HG03175 (cell line): ENCODE measurements around the gene MRPL24.

Experiments used
- ATAC-seq: cut with Tn5 transposase; IDR thresholded peaks from one replicate; pipeline ENCODE4 v1.9.1; 2021; ENCODE audit warnings: mild to moderate bottlenecking, moderate library complexity; ENCODE audit not compliant: unreplicated experiment

Gene MRPL24

DNA sequence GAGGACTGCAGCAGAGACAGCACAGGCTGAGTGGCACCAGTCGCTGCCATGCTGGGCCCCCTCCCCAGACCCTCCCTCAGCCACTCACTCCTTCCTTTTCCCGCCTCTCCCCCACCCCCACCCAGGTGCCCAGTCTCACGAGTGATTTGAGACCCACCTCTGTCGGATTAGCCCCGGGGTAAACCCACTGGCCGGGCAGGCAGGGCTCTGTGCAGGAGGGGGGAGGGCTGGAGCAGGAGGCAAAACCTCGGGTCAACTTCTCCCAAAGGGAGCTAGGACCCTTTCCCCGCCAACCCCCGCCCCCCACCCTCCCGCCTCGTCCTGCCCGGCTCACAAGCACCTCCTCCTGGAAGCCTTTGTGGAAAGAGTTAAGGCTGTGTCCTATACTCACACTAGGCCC, 3.5 kb upstream of the MRPL24 start:
- ATAC-seq = no peak

DNA sequence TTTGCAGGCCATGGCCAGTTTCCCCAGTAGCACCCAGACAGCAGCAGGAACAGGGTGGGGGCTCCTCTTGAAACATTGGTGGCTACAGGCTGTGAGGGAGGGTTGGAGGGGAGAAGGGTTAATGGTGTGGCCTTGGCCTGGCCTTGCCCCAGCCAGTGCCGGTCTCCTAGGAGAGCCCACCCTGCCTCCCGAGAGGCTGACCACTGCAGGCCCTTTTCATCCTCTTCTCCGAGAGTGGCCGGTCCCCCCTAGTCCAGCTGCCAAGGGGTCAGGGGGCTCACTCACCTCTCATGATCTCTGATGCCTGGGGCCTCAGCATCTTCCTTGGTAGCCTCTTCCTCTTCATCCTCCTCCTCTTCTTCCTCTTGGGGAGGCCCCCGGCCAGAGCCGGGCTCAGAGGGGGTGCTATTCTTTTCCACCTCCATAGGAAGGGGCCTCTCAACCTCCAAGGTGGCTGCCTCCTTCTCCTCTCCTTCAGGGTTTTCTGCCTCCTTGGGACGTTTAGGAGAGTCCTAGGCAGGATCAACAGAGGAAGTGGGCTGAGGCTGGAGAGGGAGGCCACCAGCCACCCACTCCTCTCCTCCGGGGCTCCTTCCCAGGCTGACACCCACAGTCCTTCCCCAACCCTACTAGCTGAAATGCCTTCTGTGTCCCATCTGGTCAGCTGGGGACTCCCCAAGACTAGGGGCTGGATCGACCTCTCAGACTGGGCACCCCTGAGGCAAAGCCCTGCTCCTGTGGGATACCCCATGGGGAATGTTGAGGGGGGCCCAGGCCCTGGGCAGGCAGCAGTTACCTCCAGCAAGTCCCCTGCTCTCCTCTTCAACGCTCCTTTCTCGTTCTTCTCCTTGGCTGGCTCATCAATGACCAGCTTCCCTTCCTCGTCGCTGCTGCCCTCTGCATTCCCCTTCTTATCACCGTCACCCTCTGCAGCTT, 2.7 kb upstream of the MRPL24 start:
- no peak for ATAC-seq

DNA sequence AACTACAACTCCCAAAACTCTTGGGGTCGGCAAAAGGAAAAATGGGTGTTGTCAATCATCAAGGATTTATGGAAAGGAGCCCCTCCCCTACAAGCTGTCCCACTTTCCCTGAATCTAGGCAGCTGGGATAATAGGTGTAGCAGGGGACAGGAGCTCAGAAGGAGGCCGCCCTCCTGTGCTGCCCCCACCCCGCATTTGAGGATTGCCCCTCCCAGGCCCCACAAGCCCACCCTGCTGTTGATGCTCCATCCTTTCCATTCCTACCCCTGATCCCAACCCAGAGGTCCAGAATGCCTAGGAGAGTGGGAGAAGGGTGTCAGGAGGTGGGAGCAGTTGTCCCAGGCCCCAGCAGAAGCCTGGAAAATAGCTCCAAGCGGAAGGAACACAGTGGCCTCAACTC, 1.9 kb upstream of the MRPL24 start:
- ATAC-seq = no peak

DNA sequence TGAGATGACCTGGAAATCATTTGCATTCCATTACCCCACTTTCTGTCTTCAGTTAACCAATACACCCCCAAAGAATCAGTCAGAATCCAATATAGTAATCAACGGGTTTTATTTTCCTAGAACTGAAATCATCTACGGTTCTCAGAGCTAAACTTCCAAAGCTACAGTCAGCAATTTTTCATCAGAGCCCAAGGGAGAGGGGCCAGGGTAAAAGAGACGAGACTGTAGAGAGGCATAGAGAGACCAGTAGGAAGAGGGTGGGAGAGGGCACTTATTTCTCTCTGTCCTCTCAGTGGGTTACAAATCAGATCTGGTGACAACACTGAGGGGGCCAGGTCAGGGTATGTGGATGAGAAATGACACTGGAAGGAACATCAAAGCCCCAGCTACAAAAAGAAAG, 1.1 kb upstream of the MRPL24 start:
- ATAC-seq = no peak

DNA sequence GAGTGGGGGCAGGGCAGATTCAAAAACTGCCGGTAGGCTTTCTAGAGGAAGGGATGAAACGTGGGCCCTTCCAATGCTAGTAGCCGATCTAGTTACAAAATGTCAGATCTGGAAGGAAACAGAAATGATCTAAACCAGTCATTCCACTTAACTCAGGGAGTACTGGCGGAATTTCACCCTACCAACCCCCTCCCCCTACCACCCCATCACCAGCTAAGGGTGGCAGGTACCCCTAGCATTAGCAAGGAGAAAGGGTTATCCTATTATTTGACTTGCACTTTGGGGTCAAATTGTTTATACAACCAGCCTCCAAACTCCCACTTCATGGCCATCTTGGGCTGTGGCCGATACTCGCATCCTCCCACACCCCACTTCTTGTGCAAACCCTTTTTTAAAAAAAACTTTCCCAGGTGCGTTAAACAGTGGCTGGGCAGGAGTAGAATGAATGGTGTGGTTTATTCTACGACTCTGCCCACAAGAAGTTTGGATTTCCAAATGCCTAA, 644 bp upstream of the MRPL24 start:
- ATAC-seq = no peak

DNA sequence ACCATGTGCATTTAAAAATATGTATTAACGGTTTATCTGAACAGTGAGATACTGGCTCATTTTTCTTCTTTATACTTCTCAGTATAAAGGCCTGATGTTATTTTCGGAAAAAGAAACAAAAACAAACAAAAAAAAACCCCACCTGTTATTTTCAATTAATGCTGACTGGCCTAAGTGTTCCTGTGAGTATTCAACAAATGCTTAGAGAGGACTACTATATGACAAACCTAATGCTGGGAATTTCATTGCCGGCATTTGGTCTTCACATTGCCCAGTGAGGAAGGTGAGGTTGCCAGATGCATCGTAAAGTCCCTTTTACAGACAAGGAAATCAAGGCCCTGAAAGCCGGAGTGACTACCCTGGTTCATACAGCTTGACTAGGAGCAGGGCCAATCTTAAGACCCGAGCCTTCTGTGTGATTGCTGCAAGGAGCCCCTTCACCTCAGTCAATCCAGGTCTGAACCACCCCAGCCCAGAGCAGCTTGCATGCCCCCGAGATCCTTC, 599 bp downstream of the MRPL24 start:
- ATAC-seq = no peak

DNA sequence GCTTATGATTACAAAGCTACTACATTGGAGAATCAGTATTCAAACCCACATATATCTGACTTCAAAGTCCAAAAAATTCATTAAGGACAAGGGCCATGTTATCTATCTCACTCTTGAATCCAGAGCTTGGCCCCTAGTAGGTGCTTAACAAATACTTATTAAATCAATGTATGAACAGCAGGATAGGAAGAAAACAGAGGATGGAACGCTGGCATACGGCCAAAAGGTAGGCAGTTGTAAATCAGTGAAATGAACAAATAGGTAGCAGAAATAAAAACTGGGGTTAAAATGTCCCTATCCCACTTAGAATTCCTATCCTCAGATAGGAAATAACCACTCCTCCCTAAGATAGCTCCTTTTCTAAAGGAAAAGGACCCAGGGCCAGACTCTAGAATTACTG, 2.0 kb downstream of the MRPL24 start:
- ATAC-seq = no peak

DNA sequence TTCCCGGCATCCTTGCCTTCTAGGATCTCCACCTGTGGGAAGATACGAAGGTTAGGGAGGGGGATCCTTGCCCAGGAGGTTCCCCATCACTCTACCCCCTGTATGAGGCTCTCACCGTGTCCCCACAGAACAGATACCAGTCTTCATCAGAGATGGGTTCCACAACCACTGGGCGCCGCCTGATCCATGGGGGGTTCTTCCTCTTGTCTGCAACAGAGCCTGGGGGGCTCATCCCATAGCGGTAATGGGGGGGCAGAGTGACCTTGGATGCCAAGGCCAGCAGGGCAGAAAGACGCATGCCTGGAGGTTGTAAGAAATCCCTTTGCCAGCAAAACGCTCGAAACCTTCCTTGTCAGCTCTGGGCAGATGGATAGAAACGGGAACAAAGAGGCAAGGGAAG, 2.5 kb downstream of the MRPL24 start:
- no peak for ATAC-seq

DNA sequence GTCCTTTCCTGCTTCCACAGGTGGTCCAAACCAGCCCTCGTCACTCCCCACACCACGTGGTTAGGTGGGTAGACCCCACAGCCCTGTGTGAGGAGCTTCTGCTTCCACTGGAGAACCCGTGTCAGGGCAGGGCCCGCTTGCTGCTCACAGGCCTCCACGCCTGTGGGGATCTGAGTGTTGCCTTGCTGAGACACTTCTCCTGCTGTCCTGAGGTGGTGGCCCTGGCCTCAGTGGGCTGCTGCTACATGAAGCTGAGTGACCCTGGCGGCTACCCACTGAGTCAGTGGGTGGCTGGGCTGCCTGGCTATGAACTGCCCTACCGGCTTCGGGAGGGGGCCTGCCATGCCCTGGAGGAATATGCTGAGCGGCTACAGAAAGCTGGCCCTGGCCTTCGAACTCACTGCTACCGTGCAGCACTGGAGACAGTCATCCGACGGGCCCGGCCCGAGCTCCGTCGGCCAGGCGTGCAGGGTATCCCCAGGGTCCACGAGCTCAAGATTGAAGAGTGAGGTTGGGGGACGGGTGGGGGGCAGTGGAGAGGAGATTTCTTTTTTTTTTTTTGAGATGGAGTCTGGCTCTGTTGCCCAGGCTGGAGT, 6.8 kb downstream of the MRPL24 start:
- ATAC-seq = no peak

DNA sequence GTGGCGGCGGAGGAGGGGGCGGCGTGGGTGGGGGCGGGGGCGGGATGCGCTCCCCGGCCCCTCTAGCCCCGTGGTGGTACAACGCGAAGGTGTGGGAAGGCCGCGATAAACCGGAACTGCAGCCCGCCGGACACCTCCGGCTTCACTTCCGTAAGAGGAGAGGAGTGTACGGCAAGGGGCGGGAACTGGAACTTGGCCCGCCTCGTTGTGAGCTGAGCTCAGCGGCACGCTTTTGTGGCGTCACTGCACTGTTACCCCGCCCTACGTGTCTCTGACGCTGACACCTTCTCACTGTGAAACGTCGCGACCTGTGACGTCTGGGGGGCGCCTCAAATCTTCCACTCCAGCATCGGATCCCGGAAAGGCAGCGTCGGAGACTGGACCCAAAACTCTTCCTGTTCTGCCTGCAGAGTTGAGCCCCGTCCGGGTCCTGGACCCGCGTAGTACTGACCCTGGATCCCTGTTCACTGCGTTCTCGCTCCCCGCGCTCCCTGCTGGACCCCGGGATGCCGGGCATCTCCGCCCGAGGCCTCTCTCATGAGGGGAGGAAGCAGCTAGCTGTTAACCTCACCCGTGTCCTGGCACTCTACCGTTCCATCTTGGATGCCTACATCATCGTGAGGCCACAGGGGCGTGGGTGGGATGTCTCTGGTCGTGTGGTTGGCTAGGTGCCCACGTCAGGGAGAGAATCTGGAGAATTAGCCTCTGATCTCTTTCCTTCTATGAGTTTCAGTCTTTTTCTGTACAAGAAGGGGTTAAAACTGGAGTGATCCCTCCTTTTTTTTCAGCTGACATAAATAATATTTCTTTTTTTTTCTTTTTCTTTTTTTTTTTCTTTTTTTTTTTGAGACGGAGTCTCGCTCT, 12.1 kb downstream of the MRPL24 start, which contains the start of gene ISG20L2:
Gene ISG20L2 (minus strand): TSS at position 168 of the 864 bp plus-strand sequence. CDS start 1,114 bp downstream, outside the sequence.
- ATAC-seq = peak; percentile 90

DNA sequence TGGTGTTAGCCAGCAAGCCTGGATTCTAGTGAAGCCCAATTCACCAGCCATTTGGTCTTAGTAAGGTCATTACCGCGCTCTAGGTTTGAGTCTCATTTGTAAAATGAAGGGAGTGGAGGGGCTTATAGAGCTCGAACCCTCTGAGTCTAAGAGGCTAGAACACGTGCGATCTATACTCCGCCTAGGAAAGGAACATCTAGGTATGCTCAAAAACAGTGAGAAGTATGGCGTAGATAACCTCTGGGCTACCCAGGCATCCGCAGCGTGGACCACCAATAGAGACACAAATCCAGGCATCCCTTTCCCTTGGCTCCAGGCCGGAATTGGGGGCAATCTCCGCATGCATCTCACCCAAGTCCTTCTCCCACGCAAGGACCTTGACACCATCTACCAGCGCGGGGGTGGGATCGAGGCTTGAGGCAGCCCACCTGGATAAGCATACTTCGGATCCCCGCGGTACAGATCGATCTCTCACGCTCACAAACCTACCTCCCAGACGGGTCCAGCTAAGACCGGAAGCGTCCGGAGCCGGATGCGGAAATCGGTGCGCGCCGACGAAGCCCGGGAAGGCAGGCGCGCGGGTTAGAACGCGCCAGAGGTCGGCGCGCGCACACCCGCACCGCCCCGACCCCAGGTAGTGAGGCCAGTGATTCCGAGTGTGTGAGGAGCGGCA, 12.8 kb downstream of the MRPL24 start, which contains the start of gene METTL25B:
Gene METTL25B (plus strand): TSS at position 544 of the 673 bp plus-strand sequence. CDS start 636 bp downstream, outside the sequence.
- ATAC-seq = peak; percentile 62

DNA sequence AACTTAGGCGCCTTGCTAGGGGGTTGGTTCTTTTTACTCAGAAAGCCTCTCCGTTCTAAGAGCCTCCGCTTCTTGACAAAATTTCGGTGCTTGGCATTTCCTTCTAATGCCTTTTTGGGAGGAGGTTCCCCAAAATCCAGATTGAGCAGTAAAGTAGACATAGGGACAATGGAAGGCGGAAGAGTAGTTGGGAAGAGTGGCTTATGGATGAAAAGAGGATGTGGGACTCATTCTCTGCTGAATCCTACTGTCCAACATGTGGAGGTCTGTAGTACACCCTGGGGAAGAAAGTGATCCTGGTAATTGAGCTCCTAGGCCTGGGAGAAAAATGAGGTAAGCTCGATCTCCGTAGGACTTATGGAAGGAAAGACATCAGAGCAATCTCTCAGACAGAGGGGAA, 13.4 kb downstream of the MRPL24 start:
- ATAC-seq = no peak

DNA sequence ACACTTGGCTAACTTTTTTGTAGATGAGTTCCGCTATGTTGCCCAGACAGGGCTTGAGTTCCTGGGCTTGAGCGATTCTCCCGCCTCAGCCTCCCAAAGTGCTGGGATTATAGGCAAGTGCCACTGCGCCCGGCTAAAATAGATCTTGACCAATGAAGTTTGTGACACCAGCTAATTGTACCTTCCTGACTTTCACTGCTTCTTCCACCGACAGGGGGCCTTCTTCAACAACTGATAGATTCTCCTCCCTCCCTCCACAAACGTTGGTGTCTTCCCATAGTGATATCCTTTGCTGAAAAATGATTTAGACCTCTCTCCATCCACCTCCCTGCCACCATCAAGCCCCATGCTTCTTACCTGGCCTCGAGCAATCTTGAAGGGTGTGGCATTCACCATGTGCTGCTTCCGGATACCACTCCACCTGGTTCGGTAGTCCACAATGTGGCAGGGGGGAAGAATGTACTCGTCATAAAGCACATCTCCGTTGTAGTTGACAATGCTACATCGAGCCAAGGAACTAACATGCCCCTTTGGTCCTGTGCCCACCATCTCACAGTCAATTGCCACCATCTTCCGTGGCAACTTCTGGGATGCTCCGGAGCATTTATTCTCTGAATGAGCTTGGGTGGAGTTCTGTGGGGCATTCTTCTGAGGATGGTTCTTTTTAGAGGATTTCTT, 14.2 kb downstream of the MRPL24 start:
- no peak for ATAC-seq

DNA sequence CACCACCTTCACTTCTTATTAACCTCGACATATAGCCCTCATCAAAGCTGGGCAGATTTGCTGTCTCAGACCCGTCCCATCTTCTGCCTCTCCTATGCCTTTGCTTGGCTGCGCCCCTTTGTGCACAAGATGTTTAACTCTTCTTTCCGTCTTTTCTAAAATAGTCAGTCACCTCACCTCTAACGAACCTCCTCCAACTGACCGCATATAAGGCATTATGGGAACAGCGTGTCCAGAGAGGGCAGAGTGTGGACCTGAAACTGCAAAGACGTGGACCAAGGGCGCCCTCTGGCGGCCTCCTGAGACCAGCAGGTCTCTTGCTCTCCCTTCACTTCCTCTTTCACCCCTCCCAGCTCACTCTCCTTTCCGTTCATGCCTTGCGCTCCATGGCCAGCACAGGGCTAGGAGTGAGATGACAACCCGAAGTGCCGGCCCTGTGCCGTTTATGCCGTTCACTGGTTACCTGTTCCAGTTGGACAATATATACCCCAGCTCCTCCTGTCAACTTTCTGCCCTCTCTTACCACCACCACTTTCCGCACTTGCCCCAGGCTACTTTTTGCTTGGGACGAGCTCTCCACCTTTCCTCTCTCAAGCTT, 15.1 kb downstream of the MRPL24 start:
- no peak for ATAC-seq

DNA sequence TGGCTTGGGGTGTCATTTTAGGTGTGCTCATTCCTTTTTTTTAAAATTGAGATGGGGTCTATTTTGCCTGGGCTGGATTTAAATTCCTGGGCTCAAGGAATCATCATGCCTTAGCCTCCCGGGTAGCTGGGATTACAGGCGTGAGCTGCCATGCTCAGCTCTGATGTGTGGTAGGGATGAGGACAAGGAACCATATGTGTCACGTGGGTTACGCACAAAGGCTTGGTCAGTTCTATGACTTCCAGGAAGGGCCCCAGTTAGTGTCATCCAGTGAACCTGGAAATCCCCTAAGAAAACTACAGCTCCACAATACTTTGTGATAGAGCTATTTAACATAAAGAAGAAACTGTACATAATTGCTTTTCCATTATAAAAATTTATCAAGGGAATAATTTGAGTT, 19.4 kb downstream of the MRPL24 start:
- no peak for ATAC-seq

DNA sequence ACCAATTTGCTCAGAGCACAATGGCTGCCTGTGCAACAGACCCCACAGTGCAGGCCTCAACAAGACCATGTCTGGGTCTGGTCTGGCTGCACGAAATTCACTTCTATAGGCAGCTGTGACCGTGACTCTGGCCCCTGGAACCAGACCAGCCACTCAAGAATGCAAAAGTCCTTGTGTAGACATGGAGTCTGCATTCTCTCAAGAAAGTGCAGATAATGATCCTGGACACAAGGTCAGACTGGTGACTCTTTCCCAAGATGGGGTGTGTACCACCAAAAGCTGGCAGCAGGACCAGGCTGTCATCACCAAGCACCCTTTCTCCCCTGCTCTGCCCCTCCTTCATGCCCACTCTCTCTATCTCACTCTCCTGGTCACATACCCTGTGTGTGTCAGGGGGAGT, 19.8 kb downstream of the MRPL24 start:
- ATAC-seq = no peak

DNA sequence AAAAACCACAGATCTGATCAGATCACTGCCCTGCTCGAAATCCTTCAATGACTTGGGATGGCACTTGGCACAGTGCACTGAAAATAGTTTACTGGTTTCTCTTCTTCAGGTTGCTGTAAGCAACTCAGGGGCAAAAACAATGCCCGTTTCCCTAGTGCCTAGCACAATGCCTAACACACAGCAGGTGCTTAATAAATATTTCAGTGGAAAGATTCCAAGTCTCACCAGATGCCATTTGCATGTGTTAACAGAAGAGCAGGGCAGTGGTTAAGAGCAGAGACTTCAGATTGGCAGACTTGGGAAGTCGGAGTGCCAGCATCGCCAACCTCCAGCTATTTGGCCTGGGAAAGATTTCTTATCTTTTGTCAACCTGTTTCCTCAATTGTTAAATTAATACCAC, 23.5 kb downstream of the MRPL24 start:
- no peak for ATAC-seq

DNA sequence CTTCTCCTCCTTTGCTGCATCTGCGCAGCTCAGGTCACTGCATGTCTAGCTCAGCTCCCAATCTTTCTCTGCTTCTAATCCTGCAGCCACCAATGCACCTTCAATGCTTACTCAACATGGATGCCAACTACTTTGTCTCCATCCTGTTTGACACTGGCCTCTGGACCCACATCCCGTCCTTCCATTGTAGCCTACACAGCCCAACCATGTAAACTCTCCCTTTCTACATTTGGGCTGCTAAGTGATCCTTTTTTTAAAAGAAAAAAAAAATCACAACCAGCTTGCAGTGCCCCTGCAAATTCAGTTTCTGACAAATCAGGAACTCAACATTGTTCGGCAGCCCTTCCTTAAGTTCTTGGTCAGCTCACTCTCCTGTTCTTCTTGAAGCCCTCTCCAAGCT, 26.1 kb downstream of the MRPL24 start:
- ATAC-seq = no peak

DNA sequence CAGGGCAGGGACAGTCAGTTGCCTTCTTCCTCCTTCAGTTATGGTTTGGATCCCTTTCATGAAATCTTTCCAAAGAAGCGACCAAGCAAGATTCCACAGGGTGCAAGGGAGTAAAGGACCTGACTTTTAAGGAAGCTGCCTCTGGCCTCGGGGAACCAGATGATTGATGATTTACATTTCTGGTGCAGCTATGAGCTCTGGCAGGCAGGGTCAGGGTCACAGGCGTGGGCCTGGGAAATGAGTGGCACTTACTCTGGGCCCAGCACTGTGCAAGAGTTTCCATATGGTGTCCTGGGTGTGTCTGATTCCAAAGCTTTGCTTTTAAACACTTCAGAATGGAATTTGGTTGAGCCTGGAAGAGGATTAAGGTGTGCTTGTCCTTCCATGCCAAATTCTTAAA, 28.3 kb downstream of the MRPL24 start:
- no peak for ATAC-seq
